PC-9 (cell line): ENCODE results near the gene PRKACB.

Experiments
- EZH2 ChIP-seq: fragments of 200-600 bp; sonication (generic); IDR thresholded peaks from 2 replicates; pipeline ENCODE4 v1.8.0; 2017; ENCODE audit warnings: antibody characterized with exemption, low read depth
- TF ChIP-seq, protein P1 (sequence below): fragments of 200-600 bp; sonication (generic); conservative IDR thresholded peaks from 2 replicates; pipeline ENCODE4 v1.6.1; 2017; ENCODE audit warnings: mixed run types, antibody characterized with exemption, mild to moderate bottlenecking, moderate library complexity

DNA sequence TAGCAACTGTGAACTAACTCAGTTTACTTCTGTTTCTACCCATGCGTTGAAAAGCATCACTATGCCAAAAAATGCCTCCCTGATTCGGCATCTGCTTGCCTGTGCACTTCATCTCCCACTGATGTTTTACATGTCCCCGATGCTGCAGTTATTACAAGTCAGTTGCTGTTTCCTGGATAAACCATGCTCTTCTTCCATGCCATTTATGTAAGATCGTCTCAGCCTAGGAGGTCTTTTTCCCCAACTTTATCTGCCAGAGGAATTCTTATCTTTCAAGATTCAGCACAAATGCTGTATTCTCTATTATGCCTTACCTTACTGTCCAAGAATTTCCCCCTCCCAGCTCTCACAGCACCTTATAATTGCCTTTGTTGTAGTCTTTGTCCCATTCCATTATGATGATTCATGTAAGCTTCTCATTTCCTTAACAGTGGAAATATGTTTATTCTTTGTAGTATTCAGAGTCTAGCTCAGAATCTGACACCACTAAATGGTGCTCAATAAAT, 30.0 kb downstream of the PRKACB start:
- TF ChIP-seq, protein P1, sequence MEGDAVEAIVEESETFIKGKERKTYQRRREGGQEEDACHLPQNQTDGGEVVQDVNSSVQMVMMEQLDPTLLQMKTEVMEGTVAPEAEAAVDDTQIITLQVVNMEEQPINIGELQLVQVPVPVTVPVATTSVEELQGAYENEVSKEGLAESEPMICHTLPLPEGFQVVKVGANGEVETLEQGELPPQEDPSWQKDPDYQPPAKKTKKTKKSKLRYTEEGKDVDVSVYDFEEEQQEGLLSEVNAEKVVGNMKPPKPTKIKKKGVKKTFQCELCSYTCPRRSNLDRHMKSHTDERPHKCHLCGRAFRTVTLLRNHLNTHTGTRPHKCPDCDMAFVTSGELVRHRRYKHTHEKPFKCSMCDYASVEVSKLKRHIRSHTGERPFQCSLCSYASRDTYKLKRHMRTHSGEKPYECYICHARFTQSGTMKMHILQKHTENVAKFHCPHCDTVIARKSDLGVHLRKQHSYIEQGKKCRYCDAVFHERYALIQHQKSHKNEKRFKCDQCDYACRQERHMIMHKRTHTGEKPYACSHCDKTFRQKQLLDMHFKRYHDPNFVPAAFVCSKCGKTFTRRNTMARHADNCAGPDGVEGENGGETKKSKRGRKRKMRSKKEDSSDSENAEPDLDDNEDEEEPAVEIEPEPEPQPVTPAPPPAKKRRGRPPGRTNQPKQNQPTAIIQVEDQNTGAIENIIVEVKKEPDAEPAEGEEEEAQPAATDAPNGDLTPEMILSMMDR = no peak
- no peak for TF ChIP-seq EZH2
